Activated CD4-positive, alpha-beta T cell treated with anti-CD3 and anti-CD28 coated beads, Interleukin-2, amount 50 U/mL, for 48 hours (primary cell): Measurements from ENCODE around the gene WASF3.
A peak's percentile ranks its signal among the peaks of the same experiment; 100 is the strongest.
"Not testable (repeated sequence)": the region's sequence is repeated elsewhere in the genome, so short reads cannot be mapped to it uniquely, and the experiment has no call there.

ENCODE experiments used
- DNase-seq, 2 experiments: peaks; one replicate each; pipeline ENCODE4 v3.0.0-alpha.2; 2020

The WASF3 gene

DNA sequence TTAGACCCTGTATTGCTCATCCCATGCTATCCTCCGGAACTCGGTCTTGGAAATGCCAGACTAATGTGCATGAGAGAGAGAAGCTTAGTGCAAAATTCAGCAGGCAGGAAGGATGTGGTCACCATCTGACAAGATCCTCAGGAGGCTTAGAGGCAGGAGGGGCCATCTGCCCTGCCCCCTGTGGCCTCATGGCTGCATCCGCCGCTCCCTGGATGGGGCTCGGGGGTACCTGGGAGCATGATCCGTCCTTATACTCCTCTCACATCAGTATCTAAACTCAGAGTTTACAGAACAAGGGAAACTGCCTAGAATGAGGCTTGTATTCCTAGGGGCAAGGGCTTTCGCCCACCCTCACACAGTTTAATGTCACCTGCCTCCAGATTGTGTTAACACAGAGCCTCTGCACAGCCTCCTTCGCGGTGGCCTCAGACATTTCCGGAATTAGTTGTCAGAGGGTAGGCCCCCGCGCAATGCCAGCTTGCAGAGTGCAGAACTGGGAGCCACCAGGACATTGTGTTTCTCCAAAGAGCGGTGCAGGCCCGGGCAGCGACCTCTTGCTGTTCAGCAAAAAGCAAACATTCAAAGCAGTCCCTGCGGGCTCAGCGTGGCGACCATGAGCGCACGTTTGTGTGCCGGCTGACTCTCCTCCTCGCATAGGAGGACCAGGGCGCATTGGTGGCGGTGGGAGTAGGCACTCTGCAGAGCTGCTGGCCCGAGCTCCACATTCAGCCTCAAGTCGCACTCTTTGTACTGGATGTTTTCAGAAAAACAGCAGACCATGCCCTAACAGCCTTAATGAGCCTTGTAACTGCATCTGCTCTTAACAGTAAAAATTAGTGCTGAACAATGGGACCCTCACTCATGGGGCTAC lies 164.0 kb downstream of the WASF3 start:
- DNase-seq, result peak; percentile 27 to 39

DNA sequence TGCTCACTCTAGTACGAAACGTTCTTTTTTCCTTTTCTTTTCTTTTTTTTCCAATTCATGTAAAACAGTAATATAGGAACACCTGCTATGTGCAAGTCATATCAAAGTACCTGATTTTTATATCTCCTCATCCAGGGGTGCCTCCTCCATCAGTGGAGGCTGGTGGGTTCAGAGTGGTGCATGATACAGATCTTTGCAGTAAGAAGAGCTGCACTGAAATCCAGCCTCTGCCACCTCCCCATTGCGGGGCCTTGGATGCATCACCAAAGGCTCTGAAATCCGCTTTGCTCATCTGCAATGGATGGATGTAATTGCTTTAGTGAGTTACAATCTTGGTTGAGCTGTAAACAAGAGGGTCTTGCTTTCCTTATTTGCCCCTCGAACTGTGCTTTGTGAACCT lies 164.8 kb downstream of the WASF3 start:
- DNase-seq, result no peak

DNA sequence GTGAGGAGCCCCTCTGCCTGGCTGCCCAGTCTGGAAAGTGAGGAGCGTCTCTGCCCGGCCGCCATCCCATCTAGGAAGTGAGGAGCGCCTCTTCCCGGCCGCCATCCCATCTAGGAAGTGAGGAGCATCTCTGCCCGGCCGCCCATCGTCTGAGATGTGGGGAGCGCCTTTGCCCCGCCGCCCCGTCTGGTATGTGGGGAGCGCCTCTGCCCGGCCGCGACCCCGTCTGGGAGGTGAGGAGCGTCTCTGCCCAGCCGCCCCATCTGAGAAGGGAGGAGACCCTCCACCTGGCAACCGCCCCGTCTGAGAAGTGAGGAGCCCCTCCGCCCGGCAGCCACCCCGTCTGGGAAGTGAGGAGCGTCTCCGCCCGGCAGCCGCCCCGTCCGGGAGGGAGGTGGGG lies 166.1 kb downstream of the WASF3 start:
- DNase-seq, result not testable (repeated sequence)

GRCh38 chr13:26726684-26727083 lies 169.2 kb downstream of the WASF3 start:
- DNase-seq, result no peak

- no peak for DNase-seq
These were observed 169.6 kb downstream of the WASF3 start for GRCh38 chr13:26727122-26727521.

- DNase-seq, result no peak
These were observed 170.2 kb downstream of the WASF3 start for GRCh38 chr13:26727633-26728032.

DNA sequence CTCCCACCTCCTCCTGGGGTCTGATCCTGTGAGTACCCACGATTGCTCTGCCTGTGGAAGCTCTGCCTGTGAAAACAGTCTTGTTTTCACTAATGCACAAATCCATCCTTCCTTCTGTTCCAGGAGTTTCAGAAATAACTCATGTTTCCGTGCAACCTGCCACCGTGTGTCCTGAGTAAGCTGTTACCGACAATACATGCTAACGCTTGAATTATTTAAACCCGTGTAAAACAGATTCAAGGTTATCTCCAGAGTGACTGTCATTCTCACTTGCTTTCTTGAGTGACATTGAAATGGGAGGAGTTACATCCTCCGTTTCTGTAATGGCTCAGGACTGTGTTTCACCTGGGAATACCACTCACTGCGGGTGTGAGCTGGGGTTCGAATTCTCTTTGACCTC lies 178.2 kb downstream of the WASF3 start:
- DNase-seq, result no peak
